ENCODE data around the gene CDC42SE1.
A peak's percentile ranks its signal among the peaks of the same experiment; 100 is the strongest.
"Not testable (repeated sequence)": the region's sequence is repeated elsewhere in the genome, so short reads cannot be mapped to it uniquely, and the experiment has no call there.

The CDC42SE1 gene

DNA sequence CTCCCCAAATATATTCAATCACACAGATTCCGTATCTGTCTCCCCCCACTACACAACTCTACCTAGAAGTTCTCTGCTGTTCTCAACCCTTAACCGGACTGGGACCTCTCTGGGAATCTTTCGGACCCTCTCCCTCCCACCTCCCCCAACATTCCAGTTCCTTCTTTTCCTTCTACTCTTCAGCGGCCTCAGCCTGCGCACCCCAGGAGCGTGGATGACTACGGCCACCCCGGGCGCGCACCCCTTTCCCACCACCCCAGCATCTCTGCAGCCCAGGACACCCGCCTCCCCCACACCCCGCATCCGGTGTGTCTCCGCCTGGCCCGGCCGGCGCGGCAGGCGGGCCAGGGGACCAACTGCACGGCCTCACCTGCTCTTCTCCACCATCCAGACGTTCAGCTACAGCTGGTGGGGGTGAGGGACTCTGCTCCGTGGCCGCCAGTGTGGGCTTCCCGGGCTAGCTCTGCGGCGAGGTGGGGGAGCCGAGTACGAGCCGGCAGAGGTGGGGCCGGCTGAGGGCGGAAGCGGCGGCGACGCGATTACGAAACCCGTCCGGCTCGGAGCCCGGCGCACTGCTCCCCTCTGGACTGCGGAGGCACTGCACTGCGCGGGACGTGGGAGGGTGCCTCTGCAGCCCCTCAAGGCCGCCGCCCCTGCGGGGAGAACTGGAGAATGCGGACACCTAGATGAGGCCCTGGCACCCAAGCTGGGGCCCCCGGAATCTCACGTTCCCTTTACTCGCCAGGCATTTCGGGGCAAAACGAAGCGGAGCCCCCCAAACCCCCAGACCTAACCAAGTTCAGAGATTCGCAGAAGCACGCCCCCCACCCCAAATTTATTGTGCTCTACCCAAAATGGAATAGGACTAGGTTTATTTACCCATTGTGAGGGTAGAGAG, at the start of gene CDC42SE1:
CDC42SE1 (minus strand) TSS at position 514 of the 898 bp plus-strand sequence. CDS start 3,892 bp downstream, outside the sequence.
- DNase-seq (ENCODE audit: low read depth), result peak; percentile 61

- DNase-seq (ENCODE audit: low read depth), result no peak
Measured at GRCh38 chr1:151108331-151108730, 48.9 kb upstream of the CDC42SE1 start.

DNA sequence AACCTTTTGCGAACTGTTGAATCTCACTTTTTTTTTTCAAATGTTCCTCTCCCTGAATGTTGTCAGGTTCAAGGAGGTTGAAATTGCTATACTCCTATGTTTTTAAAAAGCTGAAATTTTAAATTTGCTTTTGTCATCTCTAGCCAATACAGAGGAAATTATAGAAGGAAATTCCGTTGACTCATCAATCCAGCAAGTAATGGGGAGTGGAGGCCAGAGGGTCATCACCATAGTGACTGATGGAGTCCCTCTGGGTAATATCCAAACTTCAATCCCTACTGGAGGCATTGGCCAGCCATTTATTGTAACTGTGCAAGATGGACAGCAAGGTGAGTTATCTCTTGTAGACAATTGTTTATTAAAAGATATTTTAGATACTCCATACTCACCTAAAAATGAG, 47.5 kb upstream of the CDC42SE1 start:
- peak; percentile 57 for DNase-seq (ENCODE audit: low read depth)

GRCh38 chr1:151104630-151105029, 45.2 kb upstream of the CDC42SE1 start:
- DNase-seq (ENCODE audit: low read depth), result no peak

DNA sequence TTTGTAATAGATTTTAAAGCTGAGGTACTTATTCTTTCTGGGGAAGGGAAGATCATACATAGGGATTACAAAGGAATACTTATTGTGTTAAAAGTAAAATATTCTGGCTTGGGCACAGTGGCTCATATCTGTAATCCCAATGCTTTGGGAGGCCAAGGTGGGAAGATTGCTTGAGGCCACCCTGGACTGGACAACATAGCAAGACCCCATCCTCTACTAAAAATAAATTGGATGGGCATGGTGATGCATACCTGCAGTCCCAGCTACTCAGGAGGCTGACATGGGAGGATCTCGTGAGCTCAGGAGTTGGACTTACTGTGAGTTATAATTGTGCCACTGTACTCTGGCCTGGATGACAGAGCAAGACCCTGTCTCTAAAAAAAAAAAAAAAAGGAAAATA, 38.7 kb upstream of the CDC42SE1 start:
- no peak for DNase-seq (ENCODE audit: low read depth)

GRCh38 chr1:151097426-151097825, 38.0 kb upstream of the CDC42SE1 start:
- DNase-seq (ENCODE audit: low read depth), result not testable (repeated sequence)

DNA sequence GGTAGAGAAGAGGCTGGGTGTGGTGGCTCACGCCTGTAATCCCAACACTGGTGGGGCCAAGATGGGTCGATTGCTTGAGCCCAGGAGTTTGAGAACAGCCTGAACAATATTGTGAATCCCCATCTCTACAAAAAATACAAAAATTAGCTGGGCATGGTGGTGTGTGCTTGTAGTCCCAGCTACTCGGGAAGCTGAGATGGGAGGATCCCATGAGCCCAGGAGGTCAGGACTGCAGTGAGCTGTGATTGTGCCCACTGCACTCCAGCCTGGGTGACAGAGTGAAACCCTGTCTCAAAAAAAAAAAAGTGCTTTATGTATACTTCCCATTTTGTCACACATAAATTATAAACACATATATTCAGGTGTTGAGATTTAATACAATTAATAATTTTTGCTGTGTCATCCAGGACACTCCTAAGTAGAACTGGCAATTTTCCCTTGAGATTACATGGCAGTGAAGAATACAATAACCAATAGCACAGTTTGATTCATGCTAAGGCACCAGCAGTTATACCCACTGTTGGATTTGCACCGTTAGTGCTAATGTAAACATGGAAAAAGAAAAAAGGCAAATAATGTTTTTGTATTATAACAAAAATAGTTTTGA, 26.6 kb upstream of the CDC42SE1 start:
- no peak for DNase-seq (ENCODE audit: low read depth)

GRCh38 chr1:151072224-151072623, 12.8 kb upstream of the CDC42SE1 start:
- no peak for DNase-seq (ENCODE audit: low read depth)

DNA sequence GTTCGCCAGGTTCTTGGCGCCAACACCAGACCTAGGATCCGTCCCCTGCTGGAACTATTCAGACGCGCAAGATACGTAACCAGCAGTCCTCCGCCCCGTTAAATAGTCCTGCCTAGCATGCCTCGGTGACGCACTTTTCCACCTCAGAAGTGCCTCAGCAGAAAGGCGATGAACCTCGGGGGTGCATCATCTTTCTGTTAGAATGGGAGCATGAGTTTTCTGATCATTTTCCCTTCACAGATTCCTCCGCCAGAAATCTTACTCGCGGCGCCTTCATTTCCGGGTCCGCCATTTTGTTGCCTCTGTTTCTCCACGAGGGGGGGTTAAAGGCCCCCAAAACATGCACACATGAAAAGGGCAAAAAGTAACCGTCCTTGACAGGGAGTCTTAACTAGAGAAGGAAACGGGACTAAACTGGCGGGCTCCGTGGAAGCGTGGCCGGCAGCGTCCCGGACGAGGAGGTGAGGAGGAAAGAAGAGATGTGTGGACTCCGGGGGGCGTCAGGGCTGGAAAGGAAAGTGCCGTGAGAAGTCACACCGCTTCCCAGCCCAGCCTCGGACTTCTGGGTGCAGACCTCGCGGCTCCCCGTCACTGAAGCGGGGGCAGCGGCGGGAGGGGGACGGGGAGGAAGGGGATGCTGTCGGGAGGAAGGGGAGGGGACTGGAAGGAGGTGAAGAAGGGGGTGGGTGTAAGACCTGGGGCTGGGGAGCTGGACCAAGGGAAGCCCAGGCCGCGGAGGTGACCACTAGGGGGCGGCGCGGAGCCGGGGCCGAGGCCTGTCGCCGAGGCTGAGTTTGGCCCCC, 11.3 kb upstream of the CDC42SE1 start, which contains the start of gene GABPB2:
GABPB2 (plus strand) TSS at position 288 of the 803 bp plus-strand sequence. CDS start 17,429 bp downstream, outside the sequence.
- DNase-seq (ENCODE audit: low read depth), result peak; percentile 96

- no peak for DNase-seq (ENCODE audit: low read depth)
Measured at GRCh38 chr1:151069103-151069486, 9.7 kb upstream of the CDC42SE1 start.

DNA sequence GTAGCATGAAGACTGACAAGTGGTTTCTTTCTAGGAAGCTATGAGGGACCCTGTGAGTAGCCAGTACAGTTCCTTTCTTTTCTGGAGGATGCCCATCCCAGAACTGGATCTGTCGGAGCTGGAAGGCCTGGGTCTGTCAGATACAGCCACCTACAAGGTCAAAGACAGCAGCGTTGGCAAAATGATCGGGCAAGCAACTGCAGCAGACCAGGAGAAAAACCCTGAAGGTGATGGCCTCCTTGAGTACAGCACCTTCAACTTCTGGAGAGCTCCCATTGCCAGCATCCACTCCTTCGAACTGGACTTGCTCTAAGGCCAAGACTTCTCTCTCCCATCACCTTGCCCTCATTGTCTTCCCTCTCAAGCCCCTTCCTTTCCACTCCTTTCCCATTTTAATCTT, 7.8 kb upstream of the CDC42SE1 start:
- DNase-seq (ENCODE audit: low read depth), result no peak

DNA sequence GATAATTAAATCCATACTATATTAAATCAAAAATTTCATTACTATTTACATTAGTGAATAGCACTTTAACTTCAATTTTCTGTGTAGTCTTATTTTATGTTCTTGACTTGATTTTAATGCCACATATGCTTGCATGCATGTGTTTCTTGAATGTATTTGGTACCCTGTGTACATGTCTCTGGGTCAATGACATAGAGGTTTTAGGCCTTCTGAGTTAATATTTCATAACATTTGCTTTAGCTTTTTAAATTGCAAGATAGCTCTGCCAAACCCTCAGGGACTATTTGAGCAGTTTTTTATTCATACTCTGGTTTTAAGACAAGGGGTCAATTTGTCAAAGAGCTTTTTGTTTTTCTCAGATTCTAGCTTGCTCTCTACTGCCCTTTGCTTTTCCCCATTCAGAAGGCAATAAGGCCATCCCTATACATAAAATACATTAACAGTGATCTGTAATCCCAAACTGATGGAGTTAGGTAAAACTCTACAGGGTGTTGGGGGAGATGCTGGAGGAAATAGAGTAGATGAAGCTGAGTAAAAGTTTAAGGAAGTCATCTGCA, 5.7 kb upstream of the CDC42SE1 start:
- DNase-seq (ENCODE audit: low read depth), result no peak

GRCh38 chr1:151062741-151063371, 3.4 kb upstream of the CDC42SE1 start:
- DNase-seq (ENCODE audit: low read depth), result peak; percentile 76

DNA sequence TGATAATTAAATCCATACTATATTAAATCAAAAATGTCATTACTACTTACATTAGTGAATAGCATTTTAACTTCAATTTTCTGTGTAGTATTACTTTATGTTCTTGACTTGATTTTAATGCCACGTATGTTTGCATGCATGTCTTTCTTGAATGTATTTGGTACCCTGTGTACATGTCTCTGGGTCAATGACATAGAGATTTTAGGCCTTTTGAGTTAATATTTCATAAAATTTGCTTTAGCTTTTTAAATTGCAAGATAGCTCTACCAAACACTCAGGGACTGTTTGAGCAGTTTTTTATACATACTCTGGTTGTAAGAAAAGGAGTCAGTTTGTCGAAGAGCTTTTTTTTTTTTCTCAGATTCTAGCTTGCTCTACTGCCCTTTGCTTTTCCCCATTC, 2.3 kb upstream of the CDC42SE1 start:
- DNase-seq (ENCODE audit: low read depth), result no peak

DNA sequence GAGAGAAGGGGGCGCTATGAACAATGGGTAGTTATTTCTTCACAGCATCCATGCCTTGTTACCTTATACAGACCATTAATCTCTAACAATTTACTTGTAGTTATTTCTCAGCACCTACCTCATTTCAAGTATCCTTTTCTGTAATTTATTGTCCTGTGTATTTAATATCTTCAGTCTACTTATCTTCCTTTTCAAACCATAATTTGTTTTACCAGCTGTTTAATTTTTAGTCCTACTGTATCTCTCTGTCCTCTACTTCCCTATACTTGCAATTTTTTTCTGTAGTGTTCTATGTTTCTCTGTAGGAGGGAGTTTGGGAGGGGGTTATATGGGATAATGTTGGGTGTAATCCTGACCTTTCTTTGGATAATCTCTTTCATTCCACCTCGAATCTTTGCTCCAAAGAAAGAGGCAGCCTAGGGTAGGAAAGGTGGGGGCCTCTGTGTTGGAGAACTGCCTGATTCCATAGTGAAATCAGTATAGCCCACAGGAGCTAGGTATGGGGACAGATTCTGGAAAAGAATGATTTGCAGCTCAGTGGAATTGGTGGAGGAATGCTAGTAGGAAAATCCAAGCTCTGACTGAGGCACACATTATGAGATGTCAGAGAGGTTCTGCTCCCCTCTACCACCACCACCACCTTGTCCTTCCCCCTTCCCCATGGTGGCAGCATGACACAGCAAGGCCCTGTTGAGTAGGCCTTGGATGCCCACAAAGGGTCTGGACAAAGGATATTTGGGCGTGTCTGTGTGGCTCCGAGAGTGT, 1.4 kb upstream of the CDC42SE1 start:
- no peak for DNase-seq (ENCODE audit: low read depth)

DNA sequence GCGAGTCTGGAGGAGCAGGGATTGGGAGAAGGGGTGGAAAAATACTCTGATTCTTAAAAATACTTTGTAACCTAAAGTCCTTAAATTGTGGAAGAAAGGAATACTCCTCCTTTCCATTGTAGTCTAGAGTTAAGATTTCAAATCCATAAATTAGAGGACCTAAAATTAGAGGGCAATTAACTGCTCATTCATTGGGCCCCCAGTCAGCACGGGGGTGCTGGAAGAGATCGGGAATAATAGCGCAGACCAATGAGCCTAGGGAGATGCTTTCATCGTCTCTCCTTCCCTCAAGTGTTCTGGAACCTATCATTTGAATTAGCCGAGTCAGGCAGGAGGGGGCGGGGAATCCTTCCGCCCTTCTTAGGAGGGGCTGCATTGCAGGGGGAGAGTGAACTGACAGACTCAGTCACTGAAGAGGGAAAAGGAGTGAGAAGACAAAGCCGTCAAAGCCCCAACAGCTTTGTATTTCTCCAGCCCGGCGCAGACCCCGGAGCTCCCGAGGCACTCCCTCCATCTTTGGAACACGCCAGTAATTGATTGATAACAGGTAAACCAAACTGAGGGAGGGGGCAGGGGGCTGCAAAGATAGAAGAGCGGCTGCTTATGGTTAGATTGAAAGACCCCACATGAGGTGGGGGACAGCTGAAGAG, 710 bp upstream of the CDC42SE1 start, which contains the start of gene MLLT11:
MLLT11 (plus strand) TSS at position 391 of the 650 bp plus-strand sequence. CDS start 6,828 bp downstream, outside the sequence.
- no peak for DNase-seq (ENCODE audit: low read depth)

DNA sequence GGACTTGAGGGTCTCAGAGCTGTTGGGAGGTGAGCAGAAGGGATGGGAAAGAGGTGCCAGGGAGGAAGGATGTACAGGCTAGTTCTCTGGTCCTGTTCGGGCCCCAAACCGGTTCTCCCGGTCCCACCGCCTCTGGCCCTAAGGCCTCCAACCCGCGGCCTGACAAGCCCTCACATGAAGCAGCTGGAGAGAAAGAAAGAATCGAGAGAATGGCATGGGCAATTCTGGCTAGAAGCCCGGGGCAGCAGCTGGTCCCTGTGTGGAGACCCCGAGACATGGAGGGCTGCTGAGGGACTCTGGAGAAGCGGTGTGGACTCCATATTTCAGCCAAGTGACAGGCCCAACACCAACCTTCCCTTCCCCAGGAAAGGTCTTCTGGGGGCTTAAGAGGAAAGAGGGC, 730 bp downstream of the CDC42SE1 start:
- no peak for DNase-seq (ENCODE audit: low read depth)

GRCh38 chr1:151056149-151056548, 3.3 kb downstream of the CDC42SE1 start:
- no peak for DNase-seq (ENCODE audit: low read depth)

GRCh38 chr1:151055581-151055980, 3.8 kb downstream of the CDC42SE1 start:
- DNase-seq (ENCODE audit: low read depth), result no peak

DNA sequence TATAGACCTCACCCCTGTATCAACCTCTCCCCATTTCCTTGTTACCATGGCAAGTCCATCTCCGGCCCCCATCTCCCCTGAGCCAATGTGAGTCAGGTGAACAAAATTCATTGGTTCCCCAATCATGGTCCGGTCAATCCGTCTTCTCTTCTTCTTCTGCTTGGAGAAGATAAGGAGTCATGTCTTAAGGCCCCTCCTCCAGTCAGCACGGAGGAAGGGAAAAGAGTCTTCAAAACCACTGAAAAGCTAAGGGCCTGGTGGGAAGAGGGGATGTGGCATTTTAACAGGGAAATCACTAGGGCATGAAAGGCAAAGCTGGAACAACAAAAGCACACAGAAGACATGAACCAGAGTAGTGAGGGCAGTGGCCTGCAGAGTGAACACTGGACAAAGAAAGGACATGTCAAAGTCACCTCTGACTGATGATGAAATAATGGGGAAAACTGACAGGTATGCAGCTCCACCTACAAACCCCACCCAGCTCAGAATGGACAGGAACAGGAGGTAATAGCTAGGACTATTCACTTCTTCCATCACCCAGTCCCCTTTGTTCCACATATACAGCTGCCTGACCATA, 4.4 kb downstream of the CDC42SE1 start:
- no peak for DNase-seq (ENCODE audit: low read depth)
